ENCODE data around the gene HSFX2.
"Not testable (repeated sequence)": the region's sequence is repeated elsewhere in the genome, so short reads cannot be mapped to it uniquely, and the experiment has no call there.

HSFX2 gene

DNA sequence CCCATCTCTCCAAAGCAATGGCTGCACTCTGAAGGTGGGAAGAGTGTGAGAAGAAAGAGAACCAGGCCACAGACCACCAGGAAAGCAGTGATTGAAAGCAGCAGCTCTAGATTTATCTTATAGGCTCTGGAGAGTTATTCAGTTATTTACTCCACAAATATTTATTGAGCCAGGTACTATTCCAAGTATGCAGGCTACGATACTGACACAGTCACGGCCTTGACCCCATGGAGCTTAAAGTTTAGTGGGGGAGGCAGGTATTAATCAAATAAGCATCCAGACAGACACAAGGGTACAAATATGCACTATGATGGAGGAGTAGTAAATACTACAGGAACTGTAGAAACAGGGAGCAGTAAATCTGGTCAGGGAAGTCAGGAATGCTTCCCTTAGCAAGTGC is 33.7 kb upstream of the HSFX2 start:
- Histone ChIP-seq H3K27ac (ENCODE audit: low read depth, low read length) (no peak overlapping the region), H3K27me3 (ENCODE audit: control insufficient read depth, insufficient read depth, low read length) (peaks cover 21% of the 10 kb centered on the region), H3K4me1 (ENCODE audit: control insufficient read depth, insufficient read depth, low read length) (peaks cover 59% of the 10 kb centered on the region), H3K36me3 (ENCODE audit: control insufficient read depth, insufficient read depth, low read length) (no peaks in the 10 kb centered on the region), H3K9ac (ENCODE audit: low read length) (peak overlapping the region; percentile 32), H3K4me3 (ENCODE audit: low read depth, low read length) (peak overlapping the region; percentile 77; the same call in 1 of the 2 replicates), H3K9me3 (ENCODE audit: control insufficient read depth, insufficient read depth, low read depth, low read length) (no peaks in the 10 kb centered on the region)

DNA sequence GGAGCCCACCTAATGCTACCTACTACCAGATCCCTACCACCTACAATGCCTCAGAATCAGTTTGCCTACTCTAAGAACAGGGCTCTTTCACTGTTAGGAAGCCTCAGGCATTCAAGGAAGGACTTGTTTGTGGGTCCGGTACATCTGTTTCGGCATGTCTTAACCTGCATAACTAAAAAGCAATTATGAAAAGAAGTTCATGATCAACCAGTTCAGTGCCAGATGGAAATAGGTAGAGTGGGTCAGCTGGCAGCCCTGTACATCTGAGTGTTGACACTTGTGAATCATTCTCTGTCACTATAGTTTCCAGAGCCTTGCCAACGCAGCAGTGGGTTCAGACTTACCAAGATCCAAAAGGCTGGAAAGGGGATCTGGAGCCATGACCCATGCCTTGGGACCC is 33.2 kb upstream of the HSFX2 start:
- H3K27me3 ChIP-seq (ENCODE audit: control insufficient read depth, insufficient read depth, low read length), result peaks cover 16% of the 10 kb centered on the region
- H3K4me3 ChIP-seq (ENCODE audit: low read depth, low read length), result peak overlapping the region; percentile 77; the same call in 1 of the 2 replicates
- H3K9me3 ChIP-seq (ENCODE audit: control insufficient read depth, insufficient read depth, low read depth, low read length), result no peaks in the 10 kb centered on the region
- peaks cover 60% of the 10 kb centered on the region for H3K4me1 ChIP-seq (ENCODE audit: control insufficient read depth, insufficient read depth, low read length)
- H3K27ac ChIP-seq (ENCODE audit: low read depth, low read length), result no peak overlapping the region
- H3K9ac ChIP-seq (ENCODE audit: low read length), result no peak overlapping the region
- no peaks in the 10 kb centered on the region for H3K36me3 ChIP-seq (ENCODE audit: control insufficient read depth, insufficient read depth, low read length)

DNA sequence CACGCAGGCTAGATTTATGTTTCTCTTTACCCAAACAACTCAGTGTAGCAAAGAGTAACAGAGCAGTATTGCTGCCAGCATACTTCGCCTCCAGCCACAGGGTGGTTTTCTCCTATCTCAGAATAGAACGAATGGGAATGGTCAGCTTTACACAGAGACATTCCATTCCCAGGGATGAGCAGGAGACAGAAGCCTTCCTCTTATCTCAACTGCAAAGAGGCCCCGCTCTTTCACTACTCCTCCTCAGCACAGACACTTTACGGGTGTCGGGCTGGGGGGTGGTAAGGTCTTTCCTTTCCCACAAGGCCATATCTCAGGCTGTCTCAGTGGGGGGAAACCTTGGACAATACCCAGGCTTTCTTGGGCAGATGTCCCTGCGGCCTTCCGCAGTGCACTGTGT is 31.7 kb upstream of the HSFX2 start:
- H3K27me3 ChIP-seq (ENCODE audit: control insufficient read depth, insufficient read depth, low read length); H3K4me3 ChIP-seq (ENCODE audit: low read depth, low read length); H3K9ac ChIP-seq (ENCODE audit: low read length); H3K9me3 ChIP-seq (ENCODE audit: control insufficient read depth, insufficient read depth, low read depth, low read length); H3K36me3 ChIP-seq (ENCODE audit: control insufficient read depth, insufficient read depth, low read length); H3K27ac ChIP-seq (ENCODE audit: low read depth, low read length): not testable (repeated sequence)
- peaks cover 60% of the 10 kb centered on the region for H3K4me1 ChIP-seq (ENCODE audit: control insufficient read depth, insufficient read depth, low read length)

DNA sequence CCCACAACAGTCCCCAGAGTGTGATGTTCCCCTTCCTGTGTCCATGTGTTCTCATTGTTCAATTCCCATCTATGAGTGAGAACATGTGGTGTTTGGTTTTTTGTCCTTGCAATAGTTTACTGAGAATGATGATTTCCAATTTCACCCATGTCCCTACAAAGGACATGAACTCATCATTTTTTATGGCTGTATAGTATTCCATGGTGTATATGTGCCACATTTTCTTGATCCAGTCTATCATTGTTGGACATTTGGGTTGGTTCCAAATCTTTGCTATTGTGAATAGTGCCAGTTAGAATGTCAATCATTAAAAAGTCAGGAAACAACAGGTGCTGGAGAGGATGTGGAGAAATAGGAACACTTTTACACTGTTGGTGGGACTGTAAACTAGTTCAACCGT is 24.5 kb upstream of the HSFX2 start:
- H3K9me3 ChIP-seq (ENCODE audit: control insufficient read depth, insufficient read depth, low read depth, low read length); H3K36me3 ChIP-seq (ENCODE audit: control insufficient read depth, insufficient read depth, low read length); H3K4me3 ChIP-seq (ENCODE audit: low read depth, low read length); H3K9ac ChIP-seq (ENCODE audit: low read length); H3K27me3 ChIP-seq (ENCODE audit: control insufficient read depth, insufficient read depth, low read length); H3K27ac ChIP-seq (ENCODE audit: low read depth, low read length); H3K4me1 ChIP-seq (ENCODE audit: control insufficient read depth, insufficient read depth, low read length): not testable (repeated sequence)

DNA sequence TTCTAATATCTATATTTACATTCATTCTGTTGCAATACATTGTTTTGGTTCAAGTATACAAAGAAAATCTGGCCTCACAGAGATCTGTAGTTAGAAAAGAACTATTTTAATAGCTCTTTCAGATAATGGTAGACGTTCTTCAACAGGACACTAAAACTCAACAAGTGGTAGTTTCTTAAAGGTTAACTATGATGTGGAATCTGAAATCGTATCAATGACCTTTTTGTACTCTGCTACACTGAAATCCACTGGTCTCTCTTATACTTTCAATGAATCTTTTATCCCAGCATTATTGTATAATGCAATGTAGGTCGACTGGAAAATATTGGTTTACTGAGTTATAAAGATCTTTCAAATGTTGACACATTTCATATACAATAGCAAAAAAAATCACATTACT is 23.8 kb upstream of the HSFX2 start:
- Histone ChIP-seq H3K36me3 (ENCODE audit: control insufficient read depth, insufficient read depth, low read length) (peaks cover 4% of the 10 kb centered on the region; the same call in 1 of the 2 replicates), H3K27me3 (ENCODE audit: control insufficient read depth, insufficient read depth, low read length) (no peaks in the 10 kb centered on the region), H3K4me1 (ENCODE audit: control insufficient read depth, insufficient read depth, low read length) (peaks cover 2% of the 10 kb centered on the region; the same call in 1 of the 2 replicates), H3K4me3 (ENCODE audit: low read depth, low read length) (no peak overlapping the region), H3K27ac (ENCODE audit: low read depth, low read length) (no peak overlapping the region), H3K9me3 (ENCODE audit: control insufficient read depth, insufficient read depth, low read depth, low read length) (peaks cover 8% of the 10 kb centered on the region; the same call in 1 of the 2 replicates), H3K9ac (ENCODE audit: low read length) (no peak overlapping the region)

DNA sequence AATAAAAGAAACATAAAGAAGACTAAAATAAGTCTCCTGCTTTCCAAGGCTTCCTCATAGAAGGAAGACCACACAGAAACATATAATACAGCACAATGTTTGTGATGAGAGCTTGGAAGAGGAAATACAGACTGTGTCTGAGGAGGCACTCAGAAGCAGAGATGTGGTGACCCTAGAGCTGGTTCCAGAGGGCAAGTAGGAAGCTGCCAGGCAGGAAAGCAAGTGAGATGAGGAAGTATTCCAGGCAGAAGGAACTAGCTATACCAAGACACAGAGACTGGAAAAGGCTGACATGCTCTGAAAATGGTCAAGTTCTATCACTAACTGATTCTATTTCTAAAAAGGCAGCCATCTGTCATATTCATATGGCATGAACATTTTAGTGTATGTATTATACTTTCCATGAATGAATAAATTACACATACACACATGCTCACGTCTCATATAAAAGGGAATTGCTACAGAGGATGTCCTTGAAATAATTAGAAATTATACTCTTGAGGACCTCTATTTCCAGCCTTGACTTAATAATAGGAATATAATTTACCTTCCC is 16.6 kb upstream of the HSFX2 start:
- H3K4me1 ChIP-seq (ENCODE audit: control insufficient read depth, insufficient read depth, low read length), result 0 out of 2 replicates have a peak, but pooled peaks cover 4% of the 10 kb centered on the region
- H3K36me3 ChIP-seq (ENCODE audit: control insufficient read depth, insufficient read depth, low read length), result peaks cover 15% of the 10 kb centered on the region
- no peak overlapping the region for H3K27ac ChIP-seq (ENCODE audit: low read depth, low read length)
- no peak overlapping the region for H3K9ac ChIP-seq (ENCODE audit: low read length)
- 0 out of 2 replicates have a peak, but pooled peaks cover 3% of the 10 kb centered on the region for H3K9me3 ChIP-seq (ENCODE audit: control insufficient read depth, insufficient read depth, low read depth, low read length)
- no peak overlapping the region for H3K4me3 ChIP-seq (ENCODE audit: low read depth, low read length)
- H3K27me3 ChIP-seq (ENCODE audit: control insufficient read depth, insufficient read depth, low read length), result no peaks in the 10 kb centered on the region

DNA sequence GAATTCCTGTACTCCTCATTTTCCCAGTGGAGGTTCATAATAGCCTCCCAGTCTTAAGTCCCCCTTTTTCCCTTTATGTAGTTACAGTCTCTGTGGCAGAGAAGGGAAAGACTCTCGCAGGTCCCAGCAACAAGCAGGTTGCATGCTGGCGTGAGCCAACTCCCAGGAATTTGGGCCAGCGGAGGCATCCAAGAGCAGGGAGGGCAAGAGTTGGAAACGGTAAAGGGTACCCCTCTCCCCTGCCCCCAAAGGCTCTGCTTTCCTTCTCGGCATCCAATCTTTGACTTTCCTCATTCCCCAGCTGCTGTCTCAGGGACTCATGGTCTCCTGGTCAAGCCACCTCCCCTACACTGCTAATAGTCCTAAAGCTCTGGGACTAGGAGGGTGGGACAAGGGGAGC is 15.4 kb upstream of the HSFX2 start:
- Histone ChIP-seq H3K4me3 (ENCODE audit: low read depth, low read length) (no peak overlapping the region), H3K27ac (ENCODE audit: low read depth, low read length) (no peak overlapping the region)

DNA sequence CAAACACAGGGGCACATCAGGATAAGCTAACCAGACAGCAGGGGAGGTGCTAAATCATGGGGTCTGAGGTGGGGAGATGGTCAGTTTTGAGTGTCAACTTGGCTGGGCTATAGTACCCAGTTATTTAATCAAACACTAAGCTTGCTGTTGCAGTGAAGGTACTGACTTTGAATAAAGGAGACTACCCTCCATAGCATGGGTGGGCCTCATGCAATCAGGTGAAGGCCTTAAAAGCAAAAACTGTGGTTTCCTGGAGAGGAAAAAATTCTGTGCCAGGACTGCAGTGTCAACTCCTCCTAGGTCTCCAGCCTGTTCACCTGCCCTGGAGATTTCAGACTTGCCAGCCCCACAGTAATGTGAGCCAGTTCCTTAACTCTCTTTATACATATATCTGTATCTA is 12.6 kb upstream of the HSFX2 start:
- peaks cover 44% of the 10 kb centered on the region for H3K36me3 ChIP-seq (ENCODE audit: control insufficient read depth, insufficient read depth, low read length)
- H3K27me3 ChIP-seq (ENCODE audit: control insufficient read depth, insufficient read depth, low read length), result no peaks in the 10 kb centered on the region; the same call in 1 of the 2 replicates
- no peak overlapping the region for H3K9ac ChIP-seq (ENCODE audit: low read length)
- no peak overlapping the region for H3K4me3 ChIP-seq (ENCODE audit: low read depth, low read length)
- H3K4me1 ChIP-seq (ENCODE audit: control insufficient read depth, insufficient read depth, low read length), result peaks cover 4% of the 10 kb centered on the region; the same call in 1 of the 2 replicates
- H3K9me3 ChIP-seq (ENCODE audit: control insufficient read depth, insufficient read depth, low read depth, low read length), result no peaks in the 10 kb centered on the region
- no peak overlapping the region for H3K27ac ChIP-seq (ENCODE audit: low read depth, low read length)

More for the DNA sequence above, 15.4 kb upstream of the HSFX2 start:
- 0 out of 2 replicates have a peak, but pooled peaks cover 3% of the 10 kb centered on the region for H3K9me3 ChIP-seq (ENCODE audit: control insufficient read depth, insufficient read depth, low read depth, low read length)
- no peak overlapping the region for H3K9ac ChIP-seq (ENCODE audit: low read length)
- peaks cover 22% of the 10 kb centered on the region for H3K36me3 ChIP-seq (ENCODE audit: control insufficient read depth, insufficient read depth, low read length)
- peaks cover 4% of the 10 kb centered on the region; the same call in 1 of the 2 replicates for H3K4me1 ChIP-seq (ENCODE audit: control insufficient read depth, insufficient read depth, low read length)
- no peaks in the 10 kb centered on the region; the same call in 1 of the 2 replicates for H3K27me3 ChIP-seq (ENCODE audit: control insufficient read depth, insufficient read depth, low read length)

DNA sequence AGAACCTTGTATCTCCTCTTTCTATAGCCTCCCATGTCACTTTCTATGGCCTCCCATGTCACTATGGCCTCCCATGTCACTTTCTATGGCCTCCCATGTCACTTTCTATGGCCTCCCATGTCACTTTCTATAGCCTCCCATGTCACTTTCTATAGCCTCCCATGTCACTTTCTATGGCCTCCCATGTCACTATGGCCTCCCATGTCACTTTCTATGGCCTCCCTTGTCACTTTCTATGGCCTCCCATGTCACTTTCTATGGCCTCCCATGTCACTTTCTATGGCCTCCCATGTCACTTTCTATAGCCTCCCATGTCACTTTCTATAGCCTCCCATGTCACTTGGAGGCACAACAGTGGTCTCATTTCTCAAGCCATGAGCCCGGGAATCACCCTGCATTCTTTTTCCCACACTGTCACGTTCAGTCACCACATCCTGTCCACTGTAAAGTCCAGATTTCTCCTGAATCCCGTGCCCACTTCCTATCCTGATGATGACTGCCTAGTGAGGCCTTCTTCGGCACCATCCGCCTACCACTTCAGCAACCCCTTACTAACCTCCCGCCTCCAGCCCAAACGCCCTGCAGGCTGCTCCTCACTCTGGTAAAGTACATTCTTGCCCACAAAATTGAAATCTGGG is 10.3 kb upstream of the HSFX2 start:
- H3K9me3 ChIP-seq (ENCODE audit: control insufficient read depth, insufficient read depth, low read depth, low read length); H3K9ac ChIP-seq (ENCODE audit: low read length); H3K4me3 ChIP-seq (ENCODE audit: low read depth, low read length); H3K27me3 ChIP-seq (ENCODE audit: control insufficient read depth, insufficient read depth, low read length); H3K4me1 ChIP-seq (ENCODE audit: control insufficient read depth, insufficient read depth, low read length); H3K27ac ChIP-seq (ENCODE audit: low read depth, low read length): not testable (repeated sequence)
- peaks cover 50% of the 10 kb centered on the region for H3K36me3 ChIP-seq (ENCODE audit: control insufficient read depth, insufficient read depth, low read length)

DNA sequence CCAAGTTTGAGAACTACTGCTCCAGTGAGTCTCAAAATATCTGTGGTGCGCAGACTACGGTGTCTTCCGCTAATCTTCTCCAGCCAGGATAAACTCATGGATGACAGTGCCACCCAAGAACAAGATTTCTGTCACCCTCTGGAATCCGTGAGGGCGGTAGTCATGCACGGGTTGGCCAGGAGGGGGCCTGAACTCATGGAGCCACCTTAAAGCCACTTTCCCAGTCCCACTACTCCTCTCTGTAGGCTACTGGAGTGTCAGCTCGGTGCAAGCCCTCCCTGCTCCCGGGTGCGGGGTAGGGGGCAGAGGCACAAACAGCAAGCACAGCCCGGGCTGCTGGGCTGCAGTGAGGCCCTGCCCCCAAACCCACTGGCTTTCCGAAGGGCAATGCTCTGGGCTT is 3.5 kb upstream of the HSFX2 start:
- peaks cover 14% of the 10 kb centered on the region; the same call in 1 of the 2 replicates for H3K36me3 ChIP-seq (ENCODE audit: control insufficient read depth, insufficient read depth, low read length)

DNA sequence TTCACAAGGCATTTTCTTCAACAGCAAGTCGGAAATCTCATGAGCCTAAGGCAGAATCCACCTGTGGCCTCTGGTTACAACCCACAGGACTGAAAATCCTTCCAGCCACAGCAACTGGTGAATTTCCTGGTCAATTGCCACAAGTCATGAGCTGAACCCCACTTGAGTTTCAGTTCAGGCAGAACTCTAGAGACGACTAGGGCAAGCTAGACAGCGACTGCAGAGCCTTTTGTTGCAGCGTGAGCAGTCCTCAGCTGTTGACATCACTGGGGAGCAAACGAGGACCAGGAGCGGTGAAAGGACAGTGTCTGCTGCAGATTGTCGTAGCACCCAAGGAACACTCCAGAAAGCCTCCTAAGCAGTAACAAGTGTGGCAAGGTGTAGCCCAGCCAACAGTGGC is 829 bp upstream of the HSFX2 start:
- not testable (repeated sequence) for H3K27ac ChIP-seq (ENCODE audit: low read depth, low read length); H3K9ac ChIP-seq (ENCODE audit: low read length); H3K4me1 ChIP-seq (ENCODE audit: control insufficient read depth, insufficient read depth, low read length); H3K9me3 ChIP-seq (ENCODE audit: control insufficient read depth, insufficient read depth, low read depth, low read length); H3K27me3 ChIP-seq (ENCODE audit: control insufficient read depth, insufficient read depth, low read length); H3K36me3 ChIP-seq (ENCODE audit: control insufficient read depth, insufficient read depth, low read length); H3K4me3 ChIP-seq (ENCODE audit: low read depth, low read length)

More for the DNA sequence above, 3.5 kb upstream of the HSFX2 start:
- H3K27me3 ChIP-seq (ENCODE audit: control insufficient read depth, insufficient read depth, low read length); H3K9me3 ChIP-seq (ENCODE audit: control insufficient read depth, insufficient read depth, low read depth, low read length); H3K9ac ChIP-seq (ENCODE audit: low read length); H3K4me1 ChIP-seq (ENCODE audit: control insufficient read depth, insufficient read depth, low read length); H3K27ac ChIP-seq (ENCODE audit: low read depth, low read length); H3K4me3 ChIP-seq (ENCODE audit: low read depth, low read length): not testable (repeated sequence)

Data from HUES6 (cell line).